Sigmoid colon (tissue), 7 donors: Measurements from ENCODE around the gene SPOP. TPM values are rescaled to one million over a fixed set of nuclear protein-coding genes. Genes with fewer than 3 reads are reported as not detected.
A peak's percentile ranks its signal among the peaks of the same experiment; 100 is the strongest.

Source experiments
- DNase-seq: peaks from one replicate; pipeline ENCODE4 v3.0.0-alpha.2; 2019
- H3K27ac ChIP-seq, 4 donors: fragments of 200-600 bp; sonication (generic); one replicate each; pipeline ENCODE4 v1.5.1; 2016 to 2019; ENCODE audit warnings: mild to moderate bottlenecking in 1 of 4
- H3K27me3 ChIP-seq, 3 donors: fragments of 200-600 bp; sonication (generic); one replicate each; pipeline ENCODE4 v1.5.1; 2019; ENCODE audit warnings: mild to moderate bottlenecking in 1 of 3
- H3K36me3 ChIP-seq, 4 donors: fragments of 200-600 bp; sonication (generic); one replicate each; pipeline ENCODE4 v1.5.1; 2016 to 2019
- H3K4me1 ChIP-seq, 4 donors: fragments of 200-600 bp; sonication (generic); one replicate each; pipeline ENCODE4 v1.5.1; 2017 to 2019
- H3K4me3 ChIP-seq, 4 donors: fragments of 200-600 bp; sonication (generic); one replicate each; pipeline ENCODE4 v1.5.1; 2017 to 2019; ENCODE audit warnings: mild to moderate bottlenecking in 2 of 4, moderate library complexity in 1 of 4
- H3K9me3 ChIP-seq, 4 donors: fragments of 200-600 bp in 3 of 4; sonication (generic) in 3 of 4; one replicate each; pipeline versions ENCODE4 v1.5.1 to v1.6.1; 2013 to 2019
- CTCF ChIP-seq, 4 experiments: fragments of 450-650 bp in 3 of 4; fragments of 200-600 bp in 1 of 4; IDR thresholded peaks; one replicate each; pipeline ENCODE4 v1.5.1; 2016 to 2019; ENCODE audit warnings: antibody characterized with exemption in 4 of 4, mild to moderate bottlenecking in 3 of 4, moderate library complexity in 2 of 4
- EP300 ChIP-seq, 4 donors: sonication (generic); formaldehyde crosslinking; IDR thresholded peaks; one replicate each; pipeline ENCODE4 v1.6.1; 2017; ENCODE audit warnings: antibody characterized with exemption in 4 of 4
- POLR2A ChIP-seq, 2 donors: fragments of 450-650 bp; IDR thresholded peaks; one replicate each; pipeline ENCODE4 v1.6.1; 2016; ENCODE audit warnings: antibody characterized with exemption in 2 of 2, mild to moderate bottlenecking in 2 of 2, moderate library complexity in 2 of 2
- POLR2AphosphoS5 ChIP-seq, 4 donors: sonication (generic); formaldehyde crosslinking; IDR thresholded peaks; one replicate each; pipeline ENCODE4 v1.6.1; 2017; ENCODE audit warnings: antibody characterized with exemption in 4 of 4
- WGBS, 2 donors: extraction: QIAGEN DNeasy Blood & Tissue Kit; methylation state at CpG; one replicate each; pipeline ENCODE4 v1.1.7; 2013; 5-methylcytosine and 5-hydroxymethylcytosine counted together
- intact Hi-C: fragments of 100-400 bp; cut with DNase I; formaldehyde crosslinking; loops from one replicate; pipeline ENCODE4 v1.15.1; 2023
- polyA plus RNA-seq, 3 donors: library from polyadenylated mRNA; stranded (reverse); fragments of 200-250 nt; gene quantifications; one replicate each; pipeline ENCODE4 v1.2.3, GENCODE V29; 2013
- total RNA-seq, 4 donors: library from RNA; depleted of rRNA; stranded (reverse); fragments of >200 nt; gene quantifications; one replicate each; pipeline ENCODE4 v1.1.0, GENCODE V29; 2016
- donor health status: healthy with polysubstance abuse.
- donor health status: Bipolar disorder and iron deficiency.
- donor health status: healthy.

The SPOP gene
- total and polyA plus RNA-seq, 7 donors, result 33.0 to 332 (median 226) TPM

- intact Hi-C loops, result loop anchor here (1.0 to 10.0 kb wide), 3 partner anchors 125 to 280 kb away; partner anchors contain the start of genes NGFR and PHB1
- peak; percentile 74 for DNase-seq
- Histone ChIP-seq H3K4me1 (peaks cover 0 to 45% (median 39%) of the 10 kb centered on the region in 4 donors), H3K27ac (peak overlapping the region in 3 of 4 donors; percentile 94 to 97 (median 95)), H3K9me3 (no peaks in the 10 kb centered on the region), H3K4me3 (peak overlapping the region in 2 of 4 donors; percentile 8 to 15), H3K27me3 (no peaks in the 10 kb centered on the region), H3K36me3 (peaks cover 0 to 3% (median 0%) of the 10 kb centered on the region in 4 donors)
- 10 to 31% methylated on average over 16 of the region's 16 CpGs for WGBS, 2 donors
- TF ChIP-seq POLR2A (IDR thresholded peaks at IDR 0.05) (no peak), CTCF (IDR thresholded peaks at IDR 0.05) (peak; percentile 90 to 98 (median 94))
These were observed 17.2 kb upstream of the SPOP start for GRCh38 chr17:49694847-49695697.

GRCh38 chr17:49692751-49693150 lies 14.9 kb upstream of the SPOP start:
- Histone ChIP-seq H3K36me3 (no peaks in the 10 kb centered on the region), H3K4me3 (no peak overlapping the region), H3K27me3 (no peaks in the 10 kb centered on the region), H3K9me3 (no peaks in the 10 kb centered on the region), H3K4me1 (peaks cover 0 to 57% (median 50%) of the 10 kb centered on the region in 4 donors), H3K27ac (peak overlapping the region; percentile 91 to 97 (median 94))
- 75 to 84% methylated on average over 4 of the region's 4 CpGs for WGBS, 2 donors
- TF ChIP-seq POLR2AphosphoS5 (IDR thresholded peaks at IDR 0.05) (no peak), POLR2A (IDR thresholded peaks at IDR 0.05) (no peak), CTCF (IDR thresholded peaks at IDR 0.05) (no peak), EP300 (IDR thresholded peaks at IDR 0.05) (no peak)
- intact Hi-C loops, result loop anchor here (10.0 kb wide), 2 partner anchors 198 to 278 kb away; partner anchors contain the start of genes NGFR and PHB1
- DNase-seq, result no peak

GRCh38 chr17:49691677-49692191 lies 13.8 kb upstream of the SPOP start:
- Histone ChIP-seq H3K27me3 (no peaks in the 10 kb centered on the region), H3K9me3 (no peaks in the 10 kb centered on the region), H3K4me3 (peak overlapping the region in 3 of 4 donors; percentile 0 to 22 (median 14)), H3K4me1 (peaks cover 0 to 61% (median 54%) of the 10 kb centered on the region in 4 donors), H3K27ac (peak overlapping the region; percentile 91 to 97 (median 94)), H3K36me3 (no peaks in the 10 kb centered on the region)
- 59 to 69% methylated on average over 8 of the region's 8 CpGs for WGBS, 2 donors
- TF ChIP-seq POLR2A (IDR thresholded peaks at IDR 0.05), result no peak
- no peak for TF ChIP-seq CTCF (IDR thresholded peaks at IDR 0.05)
- TF ChIP-seq POLR2AphosphoS5 (IDR thresholded peaks at IDR 0.05), result peak in 1 of 4 donors; percentile 10
- DNase-seq, result peak; percentile 73
- intact Hi-C loops, result loop anchor here (2.0 to 10.0 kb wide), 4 partner anchors 45 to 277 kb away; partner anchors contain the start of genes NGFR and PHB1

GRCh38 chr17:49691086-49691676 lies 13.3 kb upstream of the SPOP start:
- H3K27ac ChIP-seq, result peak overlapping the region; percentile 91 to 97 (median 94)
- no peaks in the 10 kb centered on the region for H3K27me3 ChIP-seq
- DNase-seq, result peak; percentile 93
- no peaks in the 10 kb centered on the region for H3K9me3 ChIP-seq
- TF ChIP-seq EP300 (IDR thresholded peaks at IDR 0.05) (peak; percentile 86 to 99 (median 96)), CTCF (IDR thresholded peaks at IDR 0.05) (no peak), POLR2AphosphoS5 (IDR thresholded peaks at IDR 0.05) (peak; percentile 95 to 98 (median 97)), POLR2A (IDR thresholded peaks at IDR 0.05) (peak; percentile 67 to 77)
- H3K4me3 ChIP-seq, result peak overlapping the region in 3 of 4 donors; percentile 0 to 22 (median 14)
- H3K36me3 ChIP-seq, result no peaks in the 10 kb centered on the region
- WGBS, 2 donors, result 78 to 83% methylated on average over 9 of the region's 9 CpGs
- intact Hi-C loops, result loop anchor here (2.0 to 10.0 kb wide), 4 partner anchors 44 to 276 kb away; partner anchors contain the start of genes NGFR and PHB1
- H3K4me1 ChIP-seq, result peaks cover 0 to 63% (median 55%) of the 10 kb centered on the region in 4 donors
